ENCODE data around the gene TMEM212. TPM values are rescaled to one million over a fixed set of nuclear protein-coding genes. Genes with fewer than 3 reads are reported as not detected.
"Not testable (repeated sequence)": the region's sequence is repeated elsewhere in the genome, so short reads cannot be mapped to it uniquely, and the experiment has no call there.

The TMEM212 gene
- total and polyA plus RNA-seq, 9 of the 15 experiments (the other 6 are each of a cell fraction or from before 2014, with no cell fraction given), result not detected

GRCh38 chr3:171901615-171902312 lies 58.6 kb downstream of the TMEM212 start:
- no peaks in the 10 kb centered on the region for H3K9me3 ChIP-seq (replicated peaks; ENCODE audit: control insufficient read depth, insufficient read depth, low read depth, low read length)
- ChIA-PET CTCF (ENCODE audit: low intra/inter-chr PET ratio) (no interaction called here), POLR2A (interaction anchor here (0.6 kb wide), 1 partner anchor 139 kb away, joined by 3 read pairs; no protein-coding TSS in a partner anchor)
- no TSS peak for BruUV-seq (replicated peaks)
- H3K4me1 ChIP-seq (replicated peaks in 1 of 2; ENCODE audit: control insufficient read depth in 2 of 2, insufficient read depth in 2 of 2, low read length in 2 of 2), result no peaks in the 10 kb centered on the region; a peak in 1 of 5 replicates
- H4K20me1 ChIP-seq (replicated peaks; ENCODE audit: control insufficient read depth, insufficient read depth, low read length), result no peaks in the 10 kb centered on the region
- TF ChIP-seq MCM7 (IDR thresholded peaks at IDR 0.05) (no peak), RCOR1 (IDR thresholded peaks at IDR 0.05; ENCODE audit: borderline replicate concordance in 1 of 2, low read depth in 2 of 2, low read length in 2 of 2) (peak in 1 of 2 experiments; percentile 48; a peak in 1 of 4 replicates), FOXA3 (CRISPR knock-in tag; conservative IDR thresholded peaks at IDR 0.05 in 1 of 2, IDR thresholded peaks at IDR 0.05 in 1 of 2) (peak in 1 of 2 experiments; percentile 57; a peak in 2 of 4 replicates), KDM1A (IDR thresholded peaks at IDR 0.05) (peak in 1 of 2 experiments; percentile 40; a peak in 1 of 4 replicates)
- no peak overlapping the region for H3K4me2 ChIP-seq (ENCODE audit: insufficient read depth, low read length)
- WGBS (ENCODE audit: insufficient coverage, low coverage, missing lambda C conversion rate), result 46% methylated on average over 7 of the region's 7 CpGs
- H3K79me2 ChIP-seq (ENCODE audit: control insufficient read depth, insufficient read depth, low read length), result no peaks in the 10 kb centered on the region
- no peaks in the 10 kb centered on the region for H3K36me3 ChIP-seq (ENCODE audit: control insufficient read depth, insufficient read depth, low read length)
- intact Hi-C loops (cut with micrococcal nuclease), result no loop called here
- FAIRE-seq, result no peak
- DNase-seq (ENCODE audit: extremely low read depth in 1 of 4, low spot score in 3 of 4), result no peak
- in situ Hi-C loops (cut with MboI), result no loop called here
- H3K27me3 ChIP-seq (ENCODE audit: control insufficient read depth in 2 of 2, insufficient read depth in 2 of 2, low read length in 2 of 2), result no peaks in the 10 kb centered on the region
- H3K4me3 ChIP-seq, result no peak overlapping the region
- no peak overlapping the region for H2AFZ ChIP-seq (ENCODE audit: low read depth, low read length)
- ATAC-seq, result no peak; the same call in 2 of the 3 replicates
- no peak overlapping the region for H3K27ac ChIP-seq (ENCODE audit: extremely low read depth, low read depth, low read length)
- no peaks in the 10 kb centered on the region for H3K9me1 ChIP-seq (ENCODE audit: control insufficient read depth, insufficient read depth, low read length)
- no peak overlapping the region for H3K9ac ChIP-seq (ENCODE audit: insufficient read depth in 1 of 2, low read depth in 2 of 2, low read length in 2 of 2)

GRCh38 chr3:171904829-171905228 lies 61.7 kb downstream of the TMEM212 start:
- POLR2A ChIA-PET, result no interaction called here
- Histone ChIP-seq H3K9ac (ENCODE audit: insufficient read depth in 1 of 2, low read depth in 2 of 2, low read length in 2 of 2) (no peak overlapping the region), H4K20me1 (replicated peaks; ENCODE audit: control insufficient read depth, insufficient read depth, low read length) (no peaks in the 10 kb centered on the region), H3K9me1 (ENCODE audit: control insufficient read depth, insufficient read depth, low read length) (no peaks in the 10 kb centered on the region), H3K9me3 (replicated peaks; ENCODE audit: control insufficient read depth, insufficient read depth, low read depth, low read length) (no peaks in the 10 kb centered on the region), H2AFZ (ENCODE audit: low read depth, low read length) (0 out of 2 replicates have a peak overlapping the region, but pooled peaks have one; percentile 35), H3K4me1 (replicated peaks in 1 of 2; ENCODE audit: control insufficient read depth in 2 of 2, insufficient read depth in 2 of 2, low read length in 2 of 2) (no peaks in the 10 kb centered on the region; a peak in 1 of 5 replicates), H3K27me3 (ENCODE audit: control insufficient read depth in 2 of 2, insufficient read depth in 2 of 2, low read length in 2 of 2) (no peaks in the 10 kb centered on the region), H3K27ac (ENCODE audit: extremely low read depth, low read depth, low read length) (no peak overlapping the region), H3K79me2 (ENCODE audit: control insufficient read depth, insufficient read depth, low read length) (no peaks in the 10 kb centered on the region), H3K4me3 (no peak overlapping the region), H3K36me3 (ENCODE audit: control insufficient read depth, insufficient read depth, low read length) (no peaks in the 10 kb centered on the region), H3K4me2 (ENCODE audit: insufficient read depth, low read length) (no peak overlapping the region)
- 34% methylated on average over 3 of the region's 3 CpGs for WGBS (ENCODE audit: insufficient coverage, low coverage, missing lambda C conversion rate)
- no TSS peak for BruUV-seq (replicated peaks)
- in situ Hi-C loops (cut with MboI), result no loop called here
- no peak for DNase-seq (ENCODE audit: extremely low read depth in 1 of 4, low spot score in 3 of 4)
- CTCF ChIA-PET (ENCODE audit: low intra/inter-chr PET ratio), result no interaction called here
- ATAC-seq, result no peak
- intact Hi-C loops (cut with micrococcal nuclease), result no loop called here
- TF ChIP-seq NR2C1 (IDR thresholded peaks at IDR 0.05) (peak; percentile 42; the same call in 1 of the 2 replicates), NR2C1 (tag; IDR thresholded peaks at IDR 0.05) (0 out of 2 replicates have a peak, but pooled peaks have one; percentile 20), CREB5 (CRISPR knock-in tag; IDR thresholded peaks at IDR 0.05) (no peak)
- no peak for FAIRE-seq

- 54% methylated on average over 6 of the region's 6 CpGs for WGBS (ENCODE audit: insufficient coverage, low coverage, missing lambda C conversion rate)
- not testable (repeated sequence) for FAIRE-seq
Measured at GRCh38 chr3:171906503-171906902, 63.4 kb downstream of the TMEM212 start.

More at GRCh38 chr3:171906503-171906902, 63.4 kb downstream of the TMEM212 start:
- H3K9me1 ChIP-seq (ENCODE audit: control insufficient read depth, insufficient read depth, low read length); CTCF ChIA-PET (ENCODE audit: low intra/inter-chr PET ratio); H3K36me3 ChIP-seq (ENCODE audit: control insufficient read depth, insufficient read depth, low read length); H3K79me2 ChIP-seq (ENCODE audit: control insufficient read depth, insufficient read depth, low read length); H3K27me3 ChIP-seq (ENCODE audit: control insufficient read depth in 2 of 2, insufficient read depth in 2 of 2, low read length in 2 of 2); in situ Hi-C loops (cut with MboI); H3K4me1 ChIP-seq (replicated peaks in 1 of 2; ENCODE audit: control insufficient read depth in 2 of 2, insufficient read depth in 2 of 2, low read length in 2 of 2); H4K20me1 ChIP-seq (replicated peaks; ENCODE audit: control insufficient read depth, insufficient read depth, low read length); DNase-seq (ENCODE audit: extremely low read depth in 1 of 4, low spot score in 3 of 4); H2AFZ ChIP-seq (ENCODE audit: low read depth, low read length); BruUV-seq (replicated peaks); POLR2A ChIA-PET; H3K27ac ChIP-seq (ENCODE audit: extremely low read depth, low read depth, low read length); ATAC-seq; H3K4me2 ChIP-seq (ENCODE audit: insufficient read depth, low read length); intact Hi-C loops (cut with micrococcal nuclease); H3K9me3 ChIP-seq (replicated peaks; ENCODE audit: control insufficient read depth, insufficient read depth, low read depth, low read length); H3K4me3 ChIP-seq; H3K9ac ChIP-seq (ENCODE audit: insufficient read depth in 1 of 2, low read depth in 2 of 2, low read length in 2 of 2): not testable (repeated sequence)
